Stimulated activated CD8-positive, alpha-beta memory T cell treated with anti-CD3 and anti-CD28 coated beads, Interleukin-15, amount 100 ng/mL, for 4 hours (primary cell): ENCODE results near the gene MEIOC.
"Not testable (repeated sequence)": the region's sequence is repeated elsewhere in the genome, so short reads cannot be mapped to it uniquely, and the experiment has no call there.

Source experiments
- DNase-seq, 2 donors: peaks; one replicate each; pipeline ENCODE4 v3.0.0-alpha.2; 2020; ENCODE audit warnings: low read depth in 2 of 2

Gene MEIOC

DNA sequence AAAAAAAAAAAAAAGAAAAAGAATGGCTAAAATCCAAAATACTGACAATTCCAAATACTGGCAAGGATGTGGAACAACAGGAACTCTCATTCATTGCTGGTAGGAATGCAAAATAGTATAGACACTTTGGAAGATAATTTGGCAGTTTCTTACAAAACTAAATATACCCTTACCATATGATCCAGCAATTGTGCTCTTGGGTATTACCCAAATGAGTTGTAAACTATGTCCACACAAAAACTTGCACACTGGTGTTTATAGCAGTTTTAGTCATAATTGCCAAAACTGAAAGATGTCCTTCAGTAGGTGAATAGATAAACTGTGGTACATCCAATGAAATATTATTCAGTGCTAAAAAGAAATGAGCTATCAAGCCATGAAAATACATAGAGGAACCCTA is 8.5 kb upstream of the MEIOC start:
- DNase-seq, result no peak

DNA sequence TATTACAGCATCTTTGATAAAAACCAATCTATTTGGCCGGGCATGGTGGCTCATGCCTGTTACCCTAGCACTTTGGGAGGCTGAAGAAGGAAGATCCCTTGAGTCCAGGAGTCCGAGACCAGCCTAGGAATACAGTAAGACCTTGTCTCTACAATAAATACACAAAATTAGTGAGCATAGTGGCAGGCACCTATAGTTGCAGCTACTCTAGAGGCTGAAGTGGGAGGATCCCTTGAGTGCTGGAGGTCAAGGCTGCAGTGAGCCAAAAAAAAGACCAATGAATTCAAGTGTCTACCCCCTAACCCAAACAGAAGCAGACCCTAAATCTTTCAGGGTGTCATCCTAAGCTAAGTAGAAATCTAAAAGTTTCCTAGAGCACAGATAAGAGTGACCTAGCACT is 7.3 kb upstream of the MEIOC start:
- DNase-seq, result no peak

DNA sequence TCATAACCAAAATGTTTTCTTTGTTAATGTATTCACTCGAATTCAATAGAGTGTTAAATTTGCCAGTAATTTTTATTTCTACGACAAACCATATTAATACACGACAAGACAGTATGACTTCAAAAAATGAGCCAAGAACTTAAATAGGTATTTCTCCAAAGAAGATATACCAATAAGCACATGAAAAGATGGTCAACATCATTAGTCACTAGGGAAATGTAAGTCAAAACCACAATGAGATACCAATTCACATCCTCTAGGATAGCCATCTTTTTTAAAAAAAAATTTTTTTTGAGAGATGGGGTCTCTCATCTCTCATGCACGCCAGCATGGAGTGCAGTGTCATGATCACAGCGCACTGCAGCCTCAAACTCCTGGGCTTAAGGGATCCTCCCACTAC is 5.0 kb upstream of the MEIOC start:
- no peak for DNase-seq

DNA sequence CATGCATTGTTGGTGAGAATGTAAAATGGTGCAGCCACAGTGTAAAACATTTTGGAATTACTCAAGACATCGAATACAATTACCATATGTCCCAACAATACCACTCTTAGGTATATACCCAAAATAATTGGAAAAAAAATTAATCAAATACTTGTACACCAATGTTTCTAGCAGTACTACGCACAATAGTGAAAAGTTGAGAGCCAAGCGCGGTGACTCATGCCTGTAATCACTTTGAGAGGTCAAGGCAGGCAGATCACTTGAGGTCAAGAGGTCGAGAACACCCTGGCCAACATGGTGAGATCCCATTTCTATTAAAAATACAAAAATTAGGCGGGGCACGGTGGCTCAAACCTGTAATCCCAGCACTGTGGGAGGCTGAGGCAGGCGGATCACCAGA is 3.5 kb upstream of the MEIOC start:
- DNase-seq, result no peak

DNA sequence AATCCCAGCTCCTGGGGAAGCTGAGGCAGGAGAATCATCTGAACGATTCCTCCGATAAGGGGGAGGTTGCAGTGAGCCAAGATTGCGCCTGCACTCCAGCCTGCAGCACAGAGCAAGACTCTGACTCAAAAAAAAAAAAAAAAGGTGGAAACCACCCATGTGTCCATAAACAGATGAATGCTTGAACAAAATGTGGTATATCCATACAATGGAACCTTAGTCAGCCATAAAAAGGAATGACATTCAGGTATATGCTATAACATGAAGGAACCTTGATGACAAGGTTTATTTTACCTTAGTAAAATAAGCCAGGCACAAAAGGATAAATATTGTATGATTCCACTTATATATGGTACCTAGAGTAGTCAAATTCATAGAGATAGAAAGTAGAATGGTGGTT is 2.9 kb upstream of the MEIOC start:
- DNase-seq, result no peak

DNA sequence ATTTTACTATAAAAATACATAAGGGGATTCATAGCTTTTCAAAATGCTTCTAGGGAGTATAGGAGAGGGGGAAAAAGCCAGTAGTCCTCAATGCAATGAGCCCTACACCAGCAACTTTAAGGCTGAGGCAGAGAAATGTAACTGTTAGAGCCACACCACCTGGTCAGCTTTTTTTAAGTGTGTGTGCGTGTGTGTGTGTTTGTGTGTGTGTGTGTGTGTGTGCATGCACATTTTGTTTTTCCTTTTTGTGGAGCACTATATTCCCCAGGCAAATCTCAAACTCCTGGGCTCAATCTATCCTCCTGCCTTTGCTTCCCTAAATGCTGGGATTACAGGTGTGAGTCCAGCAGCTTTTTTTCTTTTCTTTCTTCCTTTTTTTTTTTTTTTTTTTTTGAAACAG is 2.3 kb upstream of the MEIOC start:
- no peak for DNase-seq

DNA sequence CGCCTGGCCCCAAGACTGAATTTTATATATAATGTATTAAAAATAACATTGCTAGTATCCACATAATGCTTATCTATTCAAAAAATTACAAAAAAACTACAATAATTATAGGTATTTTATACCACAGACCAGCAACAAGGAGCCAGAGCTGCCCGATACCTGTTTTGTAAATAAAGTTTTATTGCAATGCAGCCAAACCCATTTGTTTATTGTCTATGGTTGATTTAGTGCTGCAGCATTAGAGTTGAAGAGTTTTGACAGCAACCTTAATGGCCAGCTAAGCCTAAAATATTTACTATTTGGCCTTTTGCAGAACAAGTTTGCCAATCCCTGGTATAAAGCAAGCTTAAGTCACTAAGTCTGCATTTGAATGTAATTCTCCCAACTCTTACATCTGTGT is 5.6 kb downstream of the MEIOC start:
- no peak for DNase-seq

DNA sequence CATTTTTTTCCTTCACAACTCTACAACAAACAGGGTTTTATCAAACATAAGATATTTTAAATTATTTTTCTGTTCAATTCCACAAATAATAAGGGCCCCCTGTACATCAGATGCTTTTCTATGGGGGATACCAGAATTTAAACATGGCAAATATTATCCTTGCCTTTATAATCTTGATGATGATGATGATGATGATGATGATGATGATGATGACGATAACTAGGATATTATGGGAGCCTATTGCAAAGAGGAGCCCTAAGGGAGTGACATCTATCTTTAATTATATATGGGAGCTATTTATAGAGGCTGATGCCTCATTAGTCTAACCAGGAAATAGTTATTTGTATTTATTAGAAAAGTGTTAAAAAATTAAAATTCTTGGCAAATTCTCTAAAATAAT is 6.8 kb downstream of the MEIOC start:
- DNase-seq, result no peak

DNA sequence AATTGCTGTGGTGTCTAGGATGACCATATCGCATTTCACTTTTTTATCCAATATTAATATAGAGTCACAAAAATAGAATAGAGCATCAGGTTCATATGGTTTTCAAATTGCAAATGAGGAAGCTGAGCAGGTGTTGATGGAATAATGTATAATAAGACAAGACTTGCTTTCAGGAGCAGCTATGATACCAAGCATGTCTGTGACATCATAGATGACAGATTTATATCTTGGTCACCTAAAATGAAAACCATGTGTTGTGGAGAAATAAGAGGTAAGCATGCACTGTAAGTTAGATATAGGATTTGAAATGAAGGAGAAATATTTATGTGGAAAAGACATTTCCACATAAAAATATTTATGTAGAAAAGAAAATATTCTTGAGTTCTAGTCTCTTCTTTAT is 8.6 kb downstream of the MEIOC start:
- DNase-seq, result no peak

DNA sequence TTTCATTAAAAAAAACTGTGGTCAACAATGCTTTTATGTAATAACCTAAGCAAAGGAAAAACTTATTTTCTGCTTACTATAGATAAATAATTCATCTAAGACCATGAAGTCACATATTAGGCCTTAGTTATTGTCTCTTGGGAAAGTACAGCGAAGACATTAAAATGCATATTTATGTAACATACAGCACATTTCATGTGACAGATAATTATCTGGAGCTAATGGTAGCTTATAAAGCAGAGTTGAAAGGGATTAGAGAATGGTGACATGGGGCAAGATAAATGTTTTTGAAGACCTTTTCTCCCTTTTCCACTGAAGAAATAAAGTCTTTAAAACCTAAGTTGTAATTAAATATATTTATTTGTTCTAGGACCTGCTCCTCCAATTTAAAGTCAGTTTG is 9.7 kb downstream of the MEIOC start:
- DNase-seq, result no peak

DNA sequence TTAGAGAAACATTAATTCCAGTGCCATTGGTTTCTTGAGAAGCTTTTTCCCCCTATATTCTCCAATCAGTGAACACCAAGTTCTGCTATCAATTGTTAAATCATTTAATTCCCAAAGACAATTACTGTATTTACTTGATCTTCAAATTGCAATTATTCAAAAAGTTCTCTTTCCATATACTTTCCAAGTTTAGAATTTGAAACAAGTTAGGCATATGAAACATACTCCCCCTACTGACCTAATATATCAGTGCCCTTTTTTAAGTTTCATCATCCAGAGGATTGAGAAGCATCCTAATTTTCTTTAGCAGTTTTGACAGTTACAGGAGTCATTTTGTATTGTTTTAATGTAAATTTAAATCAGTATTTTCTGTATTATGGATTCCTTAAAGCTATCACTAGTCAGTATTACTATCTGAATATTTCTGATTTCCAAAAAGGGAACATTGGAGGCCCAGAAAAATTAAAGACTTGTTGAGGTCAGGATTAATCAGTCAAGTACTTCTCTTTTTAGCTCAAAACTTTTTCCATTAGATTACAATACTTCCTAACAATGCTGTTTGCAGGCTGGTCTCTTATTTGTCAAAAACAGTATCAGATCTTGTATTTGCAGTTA is 16.3 kb downstream of the MEIOC start:
- no peak for DNase-seq

DNA sequence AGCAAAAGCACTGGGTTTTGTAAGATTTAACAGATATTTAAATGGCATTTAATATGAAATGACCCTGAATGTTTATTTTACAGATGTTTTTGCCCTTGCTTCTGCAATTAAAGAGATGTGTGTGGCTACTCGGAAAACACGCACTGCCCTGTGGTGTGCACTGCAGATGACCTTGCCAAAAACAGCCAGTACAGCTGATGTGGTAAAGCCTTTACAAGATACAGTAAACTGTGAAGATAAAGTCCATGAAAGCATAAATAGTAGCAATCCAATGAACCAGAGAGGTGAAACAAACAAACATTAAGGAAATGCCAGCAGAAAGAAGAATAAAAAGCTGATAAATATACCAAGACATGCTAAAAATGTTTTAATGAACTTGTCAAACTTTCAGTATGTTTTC is 17.6 kb downstream of the MEIOC start:
- DNase-seq, result no peak

DNA sequence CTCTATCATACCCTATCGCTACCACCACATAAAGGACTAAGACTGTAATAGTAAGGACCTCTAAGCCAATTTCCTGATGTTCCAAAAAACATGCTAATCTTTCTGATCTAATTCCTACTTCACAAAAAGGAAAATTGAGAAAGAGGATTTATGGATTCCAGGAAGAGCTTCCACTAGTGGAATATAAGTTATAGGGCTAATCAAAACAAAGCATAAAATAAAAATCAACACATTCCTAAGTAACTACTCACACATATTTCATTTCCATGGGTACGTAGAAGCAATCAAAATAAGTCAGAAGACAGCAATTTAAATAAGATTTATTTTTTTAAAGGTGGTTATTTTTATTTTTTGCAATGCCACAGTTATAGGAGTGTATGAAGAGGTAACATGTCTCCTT is 20.9 kb downstream of the MEIOC start:
- DNase-seq, result no peak

DNA sequence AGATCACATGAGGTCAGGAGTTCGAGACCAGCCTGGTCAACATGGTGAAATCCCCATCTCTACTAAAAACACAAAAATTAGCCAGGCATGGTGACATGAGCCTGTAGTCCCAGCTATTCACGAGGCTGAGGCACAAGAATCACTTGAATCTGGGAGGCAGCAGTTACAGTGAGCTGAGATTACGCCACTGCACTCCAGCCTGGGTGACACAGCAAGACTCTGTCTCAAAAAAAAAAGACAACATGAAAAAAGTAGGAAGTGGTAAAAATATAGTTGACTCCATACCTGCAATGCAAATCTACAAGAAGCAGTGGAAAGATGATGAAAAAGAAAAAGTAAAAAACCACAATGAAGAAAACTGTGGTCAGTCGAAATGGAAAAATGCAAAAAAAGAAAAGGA is 27.0 kb downstream of the MEIOC start:
- not testable (repeated sequence) for DNase-seq

DNA sequence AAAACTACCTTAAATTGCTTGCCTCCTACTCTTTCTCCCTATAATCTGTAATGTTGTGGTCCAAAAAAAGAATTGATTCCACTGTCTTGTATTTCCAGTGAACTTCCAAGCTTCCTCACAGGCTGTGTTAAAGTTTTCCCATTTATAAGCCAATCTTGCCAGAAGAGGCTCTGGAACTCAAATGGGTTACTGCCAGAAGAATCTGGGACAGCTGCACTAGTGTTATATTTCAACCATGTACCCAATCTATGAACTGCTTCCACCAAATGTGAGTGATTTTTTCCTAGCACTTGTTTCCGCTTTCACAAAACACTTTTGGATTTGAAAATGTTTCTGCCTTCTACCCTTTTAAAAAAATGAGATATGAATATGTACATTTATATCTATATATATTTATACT is 31.5 kb downstream of the MEIOC start:
- DNase-seq, result no peak

DNA sequence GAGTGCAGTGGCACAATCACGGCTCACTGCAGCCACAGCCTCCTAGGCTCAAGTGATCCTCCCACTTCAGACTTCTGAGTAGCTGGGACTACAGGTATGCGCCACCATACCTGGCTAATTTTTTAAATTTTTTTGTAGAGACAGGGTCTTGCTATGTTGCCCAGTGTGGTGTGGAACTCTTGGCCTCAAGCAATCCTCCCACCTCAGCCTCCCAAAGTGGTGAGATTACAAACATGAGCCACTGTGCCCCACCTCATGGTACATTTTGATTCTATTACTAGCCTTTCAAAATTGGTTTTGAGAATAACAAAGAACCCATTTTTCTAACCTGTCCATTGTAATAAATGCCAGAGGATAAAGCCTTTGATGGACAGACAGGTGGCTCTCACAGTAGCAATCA is 31.9 kb downstream of the MEIOC start:
- no peak for DNase-seq

DNA sequence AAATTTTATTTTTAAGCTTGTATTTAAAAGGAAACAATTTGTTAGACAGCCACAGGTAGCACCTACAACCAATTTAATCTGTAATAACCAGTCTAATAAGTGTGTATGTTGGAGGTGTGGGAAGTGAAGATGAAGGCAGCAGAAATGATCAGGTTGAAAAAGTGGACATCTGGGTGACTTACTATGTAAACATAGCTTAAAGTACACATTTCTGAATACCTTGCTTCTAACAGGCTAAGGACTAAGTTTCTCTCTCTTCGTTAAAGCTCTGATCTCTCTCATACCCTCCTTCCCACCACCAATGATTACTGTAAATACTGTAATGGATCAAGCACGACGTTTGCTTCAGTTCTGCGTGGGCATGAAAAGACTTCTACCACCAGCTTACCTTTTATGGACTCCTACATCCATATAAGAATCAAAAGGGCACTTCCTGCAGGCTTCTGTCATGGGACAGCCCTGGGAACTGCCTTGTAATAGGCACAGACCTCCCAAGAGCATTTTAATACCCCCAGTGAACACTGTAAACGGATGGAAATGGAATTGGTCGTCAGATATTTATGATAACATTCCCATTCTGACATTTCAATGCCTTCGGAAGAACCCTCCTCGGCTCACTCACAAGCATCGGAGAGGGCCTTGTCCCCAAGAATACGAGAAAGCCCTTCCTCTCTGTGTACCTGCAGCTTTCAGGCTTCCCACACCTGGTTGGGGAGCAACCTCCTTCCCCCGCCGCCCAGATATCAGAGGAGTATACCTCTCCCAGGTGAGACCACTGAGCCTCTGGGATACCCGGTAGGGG is 32.6 kb downstream of the MEIOC start:
- no peak for DNase-seq

DNA sequence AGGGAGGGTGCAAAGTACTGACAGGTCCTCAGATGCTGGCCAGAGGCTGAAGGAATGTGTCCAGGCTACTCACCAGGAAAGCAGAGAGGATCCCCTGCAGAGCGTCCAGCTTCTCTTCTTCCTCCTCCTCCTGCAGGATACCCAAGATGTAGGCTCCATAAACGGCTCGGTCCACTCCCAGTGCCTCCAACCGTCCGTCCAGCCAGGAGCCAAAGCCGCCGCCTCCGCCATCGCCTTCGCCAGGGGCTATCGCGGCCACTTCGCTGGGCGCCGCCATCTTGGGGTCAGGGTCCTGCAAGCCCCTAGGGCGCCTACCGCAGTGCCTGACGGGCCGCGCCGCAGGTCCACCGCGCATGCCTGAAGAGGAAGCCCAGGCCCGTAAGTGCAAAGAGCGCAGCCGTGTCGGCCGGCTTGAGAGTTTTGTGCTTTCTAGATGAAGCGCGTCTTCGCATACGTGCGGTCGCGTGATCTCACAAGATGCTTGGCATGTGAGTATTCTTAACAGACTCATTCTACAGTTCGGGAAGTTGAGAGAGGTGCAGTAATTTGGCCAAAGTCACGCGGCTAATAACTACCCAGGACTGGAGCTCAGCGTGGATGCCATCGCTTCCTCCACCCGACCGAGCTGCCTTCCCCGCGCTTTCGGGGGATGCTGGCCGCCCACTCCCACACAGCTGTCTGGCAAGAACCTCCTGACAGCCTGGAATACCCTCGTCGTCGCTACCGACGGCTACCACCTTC is 33.4 kb downstream of the MEIOC start, which contains the start of gene CCDC43:
Gene CCDC43 (minus strand): TSS at position 300 of the 741 bp plus-strand sequence. CDS start 23 bp downstream, at position 277.
- DNase-seq, result peak; percentile 81

DNA sequence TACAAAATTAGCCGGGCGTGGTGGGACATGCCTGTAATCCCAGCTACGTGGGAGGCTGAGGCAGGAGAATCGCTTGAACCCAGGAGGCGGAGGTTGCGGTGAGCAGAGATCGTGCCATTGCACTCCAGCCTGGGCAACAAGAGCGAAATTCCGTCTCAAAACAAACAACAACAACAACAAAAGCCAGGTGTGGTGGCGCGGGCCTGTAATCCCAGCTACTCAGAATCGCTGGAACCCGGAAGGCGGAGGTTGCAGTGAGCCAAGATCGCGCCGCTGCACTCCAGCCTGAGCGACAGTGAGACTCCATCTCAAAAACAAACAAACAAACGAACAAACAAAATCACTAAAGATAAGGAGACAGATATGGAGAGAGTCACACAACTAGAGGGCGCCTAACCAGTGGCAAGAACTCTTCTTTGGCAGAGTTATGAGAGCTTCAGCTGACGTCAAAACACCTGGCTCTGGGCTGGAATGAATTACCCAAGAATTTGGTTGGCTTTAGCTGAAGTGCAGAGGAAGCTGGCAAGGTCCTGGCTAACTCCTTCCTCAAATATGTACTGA is 34.6 kb downstream of the MEIOC start:
- not testable (repeated sequence) for DNase-seq

DNA sequence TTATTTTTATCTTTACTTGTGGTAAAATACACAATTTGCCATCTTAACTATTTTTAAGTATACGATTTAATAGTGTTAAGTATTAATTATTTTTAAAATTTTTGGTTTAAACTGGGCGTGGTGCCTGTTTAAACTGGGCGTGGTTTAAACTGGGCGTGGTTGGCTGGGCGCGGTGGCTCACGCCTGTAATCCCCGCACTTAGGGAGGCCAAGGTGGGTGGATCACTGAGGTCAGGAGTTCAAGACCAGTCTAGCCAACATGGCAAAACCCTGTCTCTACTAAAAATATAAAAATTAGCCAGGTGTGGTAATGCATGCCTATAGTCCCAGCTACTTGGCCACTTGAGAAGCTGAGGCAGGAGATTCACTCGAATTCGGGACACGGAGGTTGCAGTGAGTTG is 37.3 kb downstream of the MEIOC start:
- DNase-seq, result no peak

DNA sequence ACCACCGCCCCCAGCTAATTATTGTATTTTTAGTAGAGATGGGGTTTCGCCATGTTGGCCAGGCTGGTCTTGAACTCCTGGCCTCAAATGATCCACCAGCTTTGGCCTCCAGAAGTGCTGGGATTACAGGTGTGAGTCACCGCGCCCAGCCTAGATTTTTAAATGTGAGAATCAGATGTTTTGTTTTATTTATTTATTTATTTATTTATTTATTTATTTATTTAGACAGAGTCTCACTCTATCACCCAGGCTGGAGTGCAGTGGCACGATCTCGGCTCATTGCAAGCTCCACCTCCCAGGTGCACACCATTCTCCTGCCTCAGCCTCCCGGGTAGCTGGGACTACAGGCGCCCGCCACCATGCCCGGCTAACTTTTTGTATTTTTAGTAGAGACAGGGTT is 44.0 kb downstream of the MEIOC start:
- DNase-seq, result not testable (repeated sequence)

DNA sequence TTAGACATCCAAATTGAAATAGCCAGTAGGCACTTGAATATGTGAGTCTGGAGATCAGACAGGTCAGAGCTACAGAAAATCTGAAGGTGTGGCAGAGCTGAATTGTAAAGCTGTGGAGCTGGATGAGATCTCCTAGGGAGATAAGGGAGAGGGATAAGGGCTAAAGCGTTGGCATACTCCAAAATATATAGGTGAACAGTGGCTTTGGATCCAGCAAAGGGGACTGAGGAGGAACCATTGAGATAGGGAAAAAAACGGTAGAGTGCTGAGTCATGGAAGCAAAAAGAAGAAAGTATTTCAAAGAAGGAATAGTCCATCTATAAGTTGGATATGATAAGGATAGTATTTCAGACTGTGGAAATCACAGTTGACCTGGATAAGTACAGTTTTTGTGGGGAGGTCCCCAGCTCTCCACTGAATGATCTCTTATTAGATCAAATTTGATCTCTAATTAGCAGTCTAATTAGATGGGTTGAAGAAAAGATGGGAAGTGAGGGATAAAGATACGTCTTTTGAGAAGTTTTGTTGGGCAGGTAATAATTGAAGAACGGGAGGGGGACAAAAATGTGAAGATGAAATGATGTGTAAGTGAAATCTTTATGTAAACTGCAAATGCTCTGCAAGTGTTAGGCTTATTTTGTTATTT is 51.6 kb downstream of the MEIOC start:
- no peak for DNase-seq
